ENCODE results near the gene SNTG2.

DNA sequence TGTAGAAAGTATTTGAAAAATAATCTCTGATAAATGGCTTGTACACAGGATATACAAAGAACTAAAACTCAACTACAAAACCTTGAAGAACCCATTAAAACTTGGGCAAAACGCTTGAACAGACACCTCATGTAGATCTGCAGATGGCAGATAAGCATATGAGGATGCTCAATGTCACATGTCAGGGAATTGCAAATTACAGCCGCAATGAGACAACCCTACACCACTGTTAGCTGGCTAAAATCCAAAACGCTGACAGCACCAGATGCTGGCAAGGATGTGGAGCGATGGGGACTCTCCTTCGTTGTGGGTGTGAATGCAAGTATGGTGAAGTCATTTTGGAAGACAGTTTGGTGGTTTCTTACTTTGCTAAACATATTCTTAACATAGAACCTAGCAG lies 53.7 kb downstream of the SNTG2 start:
- TF ChIP-seq, protein P1, sequence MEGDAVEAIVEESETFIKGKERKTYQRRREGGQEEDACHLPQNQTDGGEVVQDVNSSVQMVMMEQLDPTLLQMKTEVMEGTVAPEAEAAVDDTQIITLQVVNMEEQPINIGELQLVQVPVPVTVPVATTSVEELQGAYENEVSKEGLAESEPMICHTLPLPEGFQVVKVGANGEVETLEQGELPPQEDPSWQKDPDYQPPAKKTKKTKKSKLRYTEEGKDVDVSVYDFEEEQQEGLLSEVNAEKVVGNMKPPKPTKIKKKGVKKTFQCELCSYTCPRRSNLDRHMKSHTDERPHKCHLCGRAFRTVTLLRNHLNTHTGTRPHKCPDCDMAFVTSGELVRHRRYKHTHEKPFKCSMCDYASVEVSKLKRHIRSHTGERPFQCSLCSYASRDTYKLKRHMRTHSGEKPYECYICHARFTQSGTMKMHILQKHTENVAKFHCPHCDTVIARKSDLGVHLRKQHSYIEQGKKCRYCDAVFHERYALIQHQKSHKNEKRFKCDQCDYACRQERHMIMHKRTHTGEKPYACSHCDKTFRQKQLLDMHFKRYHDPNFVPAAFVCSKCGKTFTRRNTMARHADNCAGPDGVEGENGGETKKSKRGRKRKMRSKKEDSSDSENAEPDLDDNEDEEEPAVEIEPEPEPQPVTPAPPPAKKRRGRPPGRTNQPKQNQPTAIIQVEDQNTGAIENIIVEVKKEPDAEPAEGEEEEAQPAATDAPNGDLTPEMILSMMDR (IDR thresholded peaks at IDR 0.05) = no peak
- TF ChIP-seq POLR2A (IDR thresholded peaks at IDR 0.05) (no peak), POLR2AphosphoS5 (IDR thresholded peaks at IDR 0.05; ENCODE audit: insufficient read depth in 1 of 2, low read depth in 1 of 2) (no peak)
